SJCRH30 (cell line): ENCODE measurements around the gene SCN2A. TPM values are rescaled to one million over a fixed set of nuclear protein-coding genes. Genes with fewer than 3 reads are reported as not detected.

Source experiments
- DNase-seq, 2 experiments: peaks; one replicate each; pipeline ENCODE4 v3.0.0-alpha.2; 2015 to 2020
- H3K27ac ChIP-seq: fragments of 250-450 bp; sonication (Bioruptor Pico); 2 replicates; pipeline ENCODE4 v1.5.1; 2020; ENCODE audit warnings: mild to moderate bottlenecking, moderate library complexity
- H3K27me3 ChIP-seq: fragments of 250-450 bp; sonication (Bioruptor Pico); 2 replicates; pipeline ENCODE4 v1.5.1; 2020; ENCODE audit warnings: mild to moderate bottlenecking, moderate library complexity
- H3K36me3 ChIP-seq: fragments of 250-450 bp; sonication (Bioruptor Pico); 2 replicates; pipeline ENCODE4 v1.5.1; 2020; ENCODE audit warnings: mild to moderate bottlenecking, moderate library complexity
- H3K4me1 ChIP-seq: fragments of 250-450 bp; sonication (Bioruptor Pico); 2 replicates; pipeline ENCODE4 v1.5.1; 2020; ENCODE audit warnings: mild to moderate bottlenecking, moderate library complexity
- H3K4me3 ChIP-seq: fragments of 250-450 bp; sonication (Bioruptor Pico); 2 replicates; pipeline ENCODE4 v1.5.1; 2020; ENCODE audit warnings: mild to moderate bottlenecking, moderate library complexity
- H3K9me3 ChIP-seq: fragments of 250-450 bp; sonication (Bioruptor Pico); replicated peaks from 2 replicates; pipeline ENCODE4 v1.5.1; 2020; ENCODE audit warnings: mild to moderate bottlenecking, moderate library complexity
- total RNA-seq: library from RNA; depleted of rRNA; stranded (reverse); fragments of >200 nt; shearing (Covaris generic); gene quantifications from 2 replicates; pipeline ENCODE4 v1.2.3, GENCODE V29; 2014

Gene SCN2A
- total RNA-seq, 1 experiment from 2014 or later: not detected

- DNase-seq: peak in 1 of 2 experiments; percentile 74
- Histone ChIP-seq H3K4me1 (no peaks in the 10 kb centered on the region), H3K27me3 (no peaks in the 10 kb centered on the region), H3K9me3 (no peaks in the 10 kb centered on the region), H3K4me3 (no peak overlapping the region), H3K36me3 (no peaks in the 10 kb centered on the region), H3K27ac (no peak overlapping the region)
These were observed 162.2 kb downstream of the SCN2A start for GRCh38 chr2:165401285-165401852.

- no peak for DNase-seq
- Histone ChIP-seq H3K27ac (no peak overlapping the region), H3K36me3 (no peaks in the 10 kb centered on the region), H3K9me3 (no peaks in the 10 kb centered on the region), H3K4me1 (no peaks in the 10 kb centered on the region), H3K4me3 (no peak overlapping the region), H3K27me3 (no peaks in the 10 kb centered on the region)
These were observed 162.9 kb downstream of the SCN2A start for GRCh38 chr2:165402162-165402561.

- peak in 1 of 2 experiments; percentile 4 for DNase-seq
- no peaks in the 10 kb centered on the region for H3K9me3 ChIP-seq
- H3K27me3 ChIP-seq: no peaks in the 10 kb centered on the region
- no peak overlapping the region for H3K4me3 ChIP-seq
- H3K27ac ChIP-seq: no peak overlapping the region
- H3K36me3 ChIP-seq: no peaks in the 10 kb centered on the region
- H3K4me1 ChIP-seq: no peaks in the 10 kb centered on the region
These were observed 167.0 kb downstream of the SCN2A start for GRCh38 chr2:165406173-165406572.

GRCh38 chr2:165407466-165407865 is 168.3 kb downstream of the SCN2A start:
- no peaks in the 10 kb centered on the region; the same call in 1 of the 2 replicates for H3K9me3 ChIP-seq
- no peaks in the 10 kb centered on the region for H3K27me3 ChIP-seq
- H3K36me3 ChIP-seq: no peaks in the 10 kb centered on the region
- H3K27ac ChIP-seq: no peak overlapping the region
- no peaks in the 10 kb centered on the region for H3K4me1 ChIP-seq
- H3K4me3 ChIP-seq: no peak overlapping the region
- DNase-seq: no peak

GRCh38 chr2:165408186-165408585 is 169.0 kb downstream of the SCN2A start:
- no peaks in the 10 kb centered on the region for H3K4me1 ChIP-seq
- H3K4me3 ChIP-seq: no peak overlapping the region
- H3K27me3 ChIP-seq: no peaks in the 10 kb centered on the region
- DNase-seq: no peak
- no peaks in the 10 kb centered on the region for H3K36me3 ChIP-seq
- H3K9me3 ChIP-seq: no peaks in the 10 kb centered on the region; the same call in 1 of the 2 replicates
- no peak overlapping the region for H3K27ac ChIP-seq

GRCh38 chr2:165410276-165410675 is 171.1 kb downstream of the SCN2A start:
- no peaks in the 10 kb centered on the region; the same call in 1 of the 2 replicates for H3K9me3 ChIP-seq
- no peaks in the 10 kb centered on the region for H3K27me3 ChIP-seq
- no peak for DNase-seq
- no peaks in the 10 kb centered on the region for H3K36me3 ChIP-seq
- H3K4me3 ChIP-seq: no peak overlapping the region
- H3K4me1 ChIP-seq: no peaks in the 10 kb centered on the region
- no peak overlapping the region for H3K27ac ChIP-seq

GRCh38 chr2:165414187-165414586 is 175.0 kb downstream of the SCN2A start:
- Histone ChIP-seq H3K4me1 (no peaks in the 10 kb centered on the region), H3K9me3 (peaks cover 4% of the 10 kb centered on the region; the same call in 1 of the 2 replicates), H3K27ac (no peak overlapping the region), H3K4me3 (no peak overlapping the region), H3K27me3 (no peaks in the 10 kb centered on the region), H3K36me3 (no peaks in the 10 kb centered on the region)
- DNase-seq: no peak

- peaks cover 4% of the 10 kb centered on the region; the same call in 1 of the 2 replicates for H3K9me3 ChIP-seq
- H3K4me1 ChIP-seq: no peaks in the 10 kb centered on the region
- H3K4me3 ChIP-seq: no peak overlapping the region
- H3K27ac ChIP-seq: no peak overlapping the region
- DNase-seq: no peak
- H3K36me3 ChIP-seq: no peaks in the 10 kb centered on the region
- H3K27me3 ChIP-seq: no peaks in the 10 kb centered on the region
These were observed 177.8 kb downstream of the SCN2A start for GRCh38 chr2:165417009-165417408.

- H3K27me3 ChIP-seq: no peaks in the 10 kb centered on the region
- DNase-seq: no peak
- peaks cover 4% of the 10 kb centered on the region; the same call in 1 of the 2 replicates for H3K9me3 ChIP-seq
- H3K4me1 ChIP-seq: no peaks in the 10 kb centered on the region
- H3K4me3 ChIP-seq: no peak overlapping the region
- H3K27ac ChIP-seq: no peak overlapping the region
- H3K36me3 ChIP-seq: no peaks in the 10 kb centered on the region
These were observed 181.0 kb downstream of the SCN2A start for GRCh38 chr2:165420231-165420630.

- Histone ChIP-seq H3K4me1 (no peaks in the 10 kb centered on the region), H3K27ac (no peak overlapping the region), H3K9me3 (no peaks in the 10 kb centered on the region), H3K27me3 (no peaks in the 10 kb centered on the region), H3K4me3 (no peak overlapping the region), H3K36me3 (no peaks in the 10 kb centered on the region)
- no peak for DNase-seq
These were observed 183.9 kb downstream of the SCN2A start for GRCh38 chr2:165423081-165423480.

GRCh38 chr2:165425556-165425955 is 186.3 kb downstream of the SCN2A start:
- no peaks in the 10 kb centered on the region for H3K27me3 ChIP-seq
- no peak overlapping the region for H3K27ac ChIP-seq
- H3K9me3 ChIP-seq: no peaks in the 10 kb centered on the region
- no peak for DNase-seq
- H3K4me3 ChIP-seq: no peak overlapping the region
- H3K4me1 ChIP-seq: no peaks in the 10 kb centered on the region
- no peaks in the 10 kb centered on the region for H3K36me3 ChIP-seq

- no peak for DNase-seq
- no peaks in the 10 kb centered on the region for H3K36me3 ChIP-seq
- no peak overlapping the region for H3K27ac ChIP-seq
- H3K4me3 ChIP-seq: no peak overlapping the region
- H3K4me1 ChIP-seq: no peaks in the 10 kb centered on the region
- no peaks in the 10 kb centered on the region for H3K9me3 ChIP-seq
- H3K27me3 ChIP-seq: no peaks in the 10 kb centered on the region
These were observed 188.5 kb downstream of the SCN2A start for GRCh38 chr2:165427686-165428085.

- Histone ChIP-seq H3K4me3 (no peak overlapping the region), H3K27me3 (no peaks in the 10 kb centered on the region), H3K27ac (no peak overlapping the region), H3K9me3 (no peaks in the 10 kb centered on the region), H3K36me3 (no peaks in the 10 kb centered on the region), H3K4me1 (no peaks in the 10 kb centered on the region)
- DNase-seq: no peak
These were observed 189.7 kb downstream of the SCN2A start for GRCh38 chr2:165428926-165429325.

- no peaks in the 10 kb centered on the region for H3K9me3 ChIP-seq
- DNase-seq: no peak
- no peaks in the 10 kb centered on the region for H3K27me3 ChIP-seq
- H3K4me3 ChIP-seq: no peak overlapping the region
- no peak overlapping the region for H3K27ac ChIP-seq
- no peaks in the 10 kb centered on the region for H3K36me3 ChIP-seq
- no peaks in the 10 kb centered on the region; the same call in 1 of the 2 replicates for H3K4me1 ChIP-seq
These were observed 191.8 kb downstream of the SCN2A start for GRCh38 chr2:165431014-165431413.

- Histone ChIP-seq H3K4me1 (no peaks in the 10 kb centered on the region; the same call in 1 of the 2 replicates), H3K9me3 (no peaks in the 10 kb centered on the region), H3K4me3 (no peak overlapping the region), H3K27ac (no peak overlapping the region), H3K27me3 (no peaks in the 10 kb centered on the region), H3K36me3 (no peaks in the 10 kb centered on the region)
- no peak for DNase-seq
These were observed 193.2 kb downstream of the SCN2A start for GRCh38 chr2:165432234-165432966.
